Prostate gland (tissue), 2 donors: ENCODE data around the gene NEDD9. TPM values are rescaled to one million over a fixed set of nuclear protein-coding genes. Genes with fewer than 3 reads are reported as not detected.

Experiments
- DNase-seq: peaks from one replicate; pipeline ENCODE4 v3.0.0-alpha.2; 2019; ENCODE audit warnings: low spot score
- H3K27ac ChIP-seq, 2 donors: fragments of 200-600 bp; sonication (generic); 2 replicates each; pipeline ENCODE4 v1.5.1; 2017 to 2019
- H3K27me3 ChIP-seq: fragments of 200-600 bp; sonication (generic); replicated peaks from 2 replicates; pipeline ENCODE4 v1.5.1; 2019; ENCODE audit not compliant: insufficient read depth
- H3K36me3 ChIP-seq, 2 donors: fragments of 200-600 bp; sonication (generic); 1 replicate in 1 of 2; 2 replicates in 1 of 2; pipeline versions ENCODE4 v1.5.1 to v1.8.1; 2017 to 2019
- H3K4me1 ChIP-seq: fragments of 200-600 bp; sonication (generic); replicated peaks from 2 replicates; pipeline ENCODE4 v1.5.1; 2019
- H3K4me3 ChIP-seq, 2 donors: fragments of 200-600 bp; sonication (generic); 2 replicates each; pipeline ENCODE4 v1.5.1; 2017 to 2019
- H3K9me3 ChIP-seq: fragments of 200-600 bp; sonication (generic); 2 replicates; pipeline ENCODE4 v1.5.1; 2017
- POLR2A ChIP-seq: fragments of 450-650 bp; IDR thresholded peaks from one replicate; pipeline ENCODE4 v1.6.1; 2016; ENCODE audit warnings: antibody characterized with exemption, mild to moderate bottlenecking
- POLR2AphosphoS5 ChIP-seq: sonication (generic); formaldehyde crosslinking; IDR thresholded peaks from one replicate; pipeline ENCODE4 v1.6.1; 2017; ENCODE audit warnings: antibody characterized with exemption
- WGBS: methylation state at CpG from one replicate; pipeline ENCODE4 v1.1.5; 2018; 5-methylcytosine and 5-hydroxymethylcytosine counted together
- intact Hi-C: fragments of 100-400 bp; cut with DNase I; formaldehyde crosslinking; loops from one replicate; pipeline ENCODE4 v1.14.2; 2022
- total RNA-seq, 2 donors: library from RNA; depleted of rRNA; stranded (reverse); fragments of >200 nt; gene quantifications; one replicate each; pipeline ENCODE4 v1.1.0, GENCODE V29; 2016
- TF ChIP-seq, protein P1 (sequence below), 4 experiments: fragments of 200-600 bp in 2 of 4; fragments of 450-650 bp in 2 of 4; sonication (generic) in 2 of 4; IDR thresholded peaks; 1 replicate in 3 of 4; 2 replicates in 1 of 4; pipeline ENCODE4 v1.5.1; 2016 to 2019; ENCODE audit warnings: antibody characterized with exemption in 4 of 4, mild to moderate bottlenecking in 2 of 4, moderate library complexity in 2 of 4

NEDD9 gene
- total RNA-seq, 2 donors from 2014 or later, result 51.1 to 72.1 TPM

DNA sequence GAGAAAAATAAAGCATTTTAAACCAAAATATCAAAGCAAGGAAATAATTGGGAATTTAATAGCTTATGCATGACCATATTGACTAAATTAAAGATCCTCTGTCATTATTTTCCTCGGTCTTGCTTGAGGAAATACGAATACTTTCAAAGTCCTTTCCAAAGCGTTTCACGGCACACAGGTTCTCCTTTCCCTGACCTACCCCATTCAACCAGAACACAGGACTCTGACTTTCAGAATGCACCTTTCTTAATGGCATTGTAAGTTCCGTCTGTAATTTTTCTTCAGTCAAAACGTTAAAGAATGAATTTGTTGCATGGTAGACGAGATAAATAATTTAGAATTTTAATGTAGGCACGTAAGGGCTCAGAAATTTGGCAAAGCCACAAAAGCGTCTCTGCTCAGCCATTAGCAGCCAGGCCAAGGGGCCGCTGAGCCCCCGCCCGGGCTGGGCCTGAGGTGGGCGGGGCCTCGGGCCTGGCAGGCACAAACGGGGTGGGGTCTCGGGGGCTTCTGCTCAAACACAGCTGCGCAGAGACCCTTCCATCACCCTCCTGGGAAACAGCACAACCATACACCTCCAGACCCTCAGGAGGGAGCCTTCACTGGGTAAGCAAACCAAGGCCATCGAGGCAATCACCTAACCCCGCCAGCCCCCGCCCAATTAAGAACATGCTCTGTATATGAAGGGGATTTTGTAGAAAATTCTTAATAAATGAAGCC is 3.4 kb downstream of the NEDD9 start:
- peak overlapping the region; percentile 86 to 94 for H3K27ac ChIP-seq
- intact Hi-C loops, result no loop called here
- peak overlapping the region; percentile 53 to 59 for H3K4me3 ChIP-seq
- no peaks in the 10 kb centered on the region for H3K4me1 ChIP-seq
- DNase-seq, result no peak
- no peaks in the 10 kb centered on the region for H3K9me3 ChIP-seq
- no peaks in the 10 kb centered on the region for H3K27me3 ChIP-seq
- no peaks in the 10 kb centered on the region for H3K36me3 ChIP-seq
- 21% methylated on average over 20 of the region's 20 CpGs for WGBS
- TF ChIP-seq POLR2AphosphoS5 (peak; percentile 19), POLR2A (no peak)

GRCh38 chr6:11227698-11228097 is 4.8 kb downstream of the NEDD9 start:
- Histone ChIP-seq H3K4me3 (no peak overlapping the region), H3K9me3 (no peaks in the 10 kb centered on the region), H3K36me3 (no peaks in the 10 kb centered on the region), H3K4me1 (no peaks in the 10 kb centered on the region), H3K27ac (peak overlapping the region in 1 of 2 donors; percentile 94), H3K27me3 (no peaks in the 10 kb centered on the region)
- no peak for DNase-seq
- 74% methylated on average over 5 of the region's 5 CpGs for WGBS
- intact Hi-C loops, result no loop called here
- TF ChIP-seq POLR2A, result no peak
- TF ChIP-seq, protein P1, sequence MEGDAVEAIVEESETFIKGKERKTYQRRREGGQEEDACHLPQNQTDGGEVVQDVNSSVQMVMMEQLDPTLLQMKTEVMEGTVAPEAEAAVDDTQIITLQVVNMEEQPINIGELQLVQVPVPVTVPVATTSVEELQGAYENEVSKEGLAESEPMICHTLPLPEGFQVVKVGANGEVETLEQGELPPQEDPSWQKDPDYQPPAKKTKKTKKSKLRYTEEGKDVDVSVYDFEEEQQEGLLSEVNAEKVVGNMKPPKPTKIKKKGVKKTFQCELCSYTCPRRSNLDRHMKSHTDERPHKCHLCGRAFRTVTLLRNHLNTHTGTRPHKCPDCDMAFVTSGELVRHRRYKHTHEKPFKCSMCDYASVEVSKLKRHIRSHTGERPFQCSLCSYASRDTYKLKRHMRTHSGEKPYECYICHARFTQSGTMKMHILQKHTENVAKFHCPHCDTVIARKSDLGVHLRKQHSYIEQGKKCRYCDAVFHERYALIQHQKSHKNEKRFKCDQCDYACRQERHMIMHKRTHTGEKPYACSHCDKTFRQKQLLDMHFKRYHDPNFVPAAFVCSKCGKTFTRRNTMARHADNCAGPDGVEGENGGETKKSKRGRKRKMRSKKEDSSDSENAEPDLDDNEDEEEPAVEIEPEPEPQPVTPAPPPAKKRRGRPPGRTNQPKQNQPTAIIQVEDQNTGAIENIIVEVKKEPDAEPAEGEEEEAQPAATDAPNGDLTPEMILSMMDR (IDR thresholded peaks at IDR 0.05), result no peak
- TF ChIP-seq POLR2AphosphoS5, result no peak

DNA sequence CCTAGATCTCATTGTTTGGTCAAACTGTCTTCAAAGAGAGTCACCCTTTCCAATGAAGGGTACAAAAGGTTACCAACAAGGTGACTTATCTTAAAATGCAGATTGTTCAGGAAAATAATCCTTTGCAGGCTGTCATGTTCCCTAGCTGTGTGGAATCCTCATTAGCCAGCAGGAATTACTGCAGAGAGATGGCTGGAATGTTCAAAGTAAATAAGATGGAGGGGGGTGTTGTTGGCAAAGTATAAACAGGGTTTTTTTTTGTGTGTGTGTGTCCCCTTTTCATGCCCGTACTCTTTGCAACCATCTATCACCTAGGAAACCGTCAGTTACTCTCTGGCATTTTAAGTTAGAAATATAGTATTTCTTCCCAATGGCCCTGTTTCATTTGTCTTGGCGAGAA is 6.5 kb downstream of the NEDD9 start:
- H3K4me3 ChIP-seq, result no peak overlapping the region
- H3K4me1 ChIP-seq, result no peaks in the 10 kb centered on the region
- intact Hi-C loops, result no loop called here
- H3K36me3 ChIP-seq, result no peaks in the 10 kb centered on the region
- no peak for DNase-seq
- H3K27me3 ChIP-seq, result no peaks in the 10 kb centered on the region
- TF ChIP-seq POLR2AphosphoS5 (no peak), POLR2A (no peak)
- TF ChIP-seq, protein P1 (IDR thresholded peaks at IDR 0.05), result no peak
- H3K9me3 ChIP-seq, result no peaks in the 10 kb centered on the region
- WGBS, result 56% methylated on average over 3 of the region's 3 CpGs
- H3K27ac ChIP-seq, result no peak overlapping the region

- no peak for DNase-seq
- Histone ChIP-seq H3K36me3 (no peaks in the 10 kb centered on the region), H3K27ac (peak overlapping the region; percentile 50 to 55), H3K4me3 (no peak overlapping the region), H3K4me1 (peaks cover under 1% of the 10 kb centered on the region), H3K27me3 (no peaks in the 10 kb centered on the region), H3K9me3 (no peaks in the 10 kb centered on the region)
- WGBS, result 58% methylated on average over 4 of the region's 4 CpGs
- TF ChIP-seq POLR2AphosphoS5 (no peak), POLR2A (no peak)
- TF ChIP-seq, protein P1 (IDR thresholded peaks at IDR 0.05), result no peak
- intact Hi-C loops, result no loop called here
Observed at GRCh38 chr6:11224966-11225463, 7.5 kb downstream of the NEDD9 start.

- DNase-seq, result no peak
- 70% methylated on average over 9 of the region's 9 CpGs for WGBS
- H3K27me3 ChIP-seq, result no peaks in the 10 kb centered on the region
- peaks cover 3% of the 10 kb centered on the region for H3K4me1 ChIP-seq
- TF ChIP-seq POLR2A (no peak), POLR2AphosphoS5 (no peak)
- TF ChIP-seq, protein P1 (IDR thresholded peaks at IDR 0.05), result no peak
- peak overlapping the region; percentile 50 to 55 for H3K27ac ChIP-seq
- no peaks in the 10 kb centered on the region for H3K36me3 ChIP-seq
- H3K9me3 ChIP-seq, result no peaks in the 10 kb centered on the region
- no peak overlapping the region for H3K4me3 ChIP-seq
- intact Hi-C loops, result no loop called here
Observed at GRCh38 chr6:11224252-11224965, 8.1 kb downstream of the NEDD9 start.
